GM12891 (cell line): ENCODE data around the gene IL1RAP.

Experiments used
- POLR2A ChIP-seq: IDR thresholded peaks from 2 replicates; pipeline ENCODE4 v1.6.1; 2011; ENCODE audit warnings: low read depth, low read length, control low read depth
- POLR2AphosphoS5 ChIP-seq: IDR thresholded peaks from 2 replicates; pipeline ENCODE4 v1.6.1; 2011; ENCODE audit warnings: low read depth, low read length, control low read depth

- TF ChIP-seq POLR2A (no peak), POLR2AphosphoS5 (no peak)
Observed at GRCh38 chr3:190620886-190621608, 107.2 kb downstream of the IL1RAP start.
